SU-DHL-6 (cell line): ENCODE measurements around the gene ATP5F1E.

ENCODE experiments used
- H2AFZ ChIP-seq: fragments of 200-600 bp; sonication (generic); 2 replicates; pipeline ENCODE4 v1.6.1; 2014; ENCODE audit warnings: low read depth, mild to moderate bottlenecking, moderate library complexity, mixed read lengths, antibody characterized with exemption, low read length; ENCODE audit not compliant: severe bottlenecking
- H3F3A ChIP-seq: fragments of 200-600 bp; shearing (Covaris generic); 2 replicates; pipeline ENCODE4 v1.6.0; 2016; ENCODE audit warnings: antibody characterized with exemption, mild to moderate bottlenecking; ENCODE audit not compliant: insufficient read depth
- H3K27ac ChIP-seq: fragments of 200-600 bp; sonication (generic); 2 replicates; pipeline ENCODE4 v1.5.1; 2016; ENCODE audit warnings: low read depth, mild to moderate bottlenecking, low read length, moderate library complexity, mixed read lengths
- H3K27me3 ChIP-seq: fragments of 200-600 bp; sonication (generic), shearing (Covaris generic); 2 replicates; pipeline ENCODE4 v1.6.0; 2014; ENCODE audit warnings: mild to moderate bottlenecking, low read length
- H3K36me3 ChIP-seq: fragments of 200-600 bp; sonication (generic); 2 replicates; pipeline ENCODE4 v1.6.1; 2014; ENCODE audit warnings: mild to moderate bottlenecking, low read length, mixed read lengths
- H3K4me2 ChIP-seq: fragments of 300-600, 200-600 bp; shearing (Covaris generic), sonication (generic); 2 replicates; pipeline ENCODE4 v1.6.0; 2014; ENCODE audit warnings: low read length, low read depth, mild to moderate bottlenecking; ENCODE audit not compliant: poor library complexity, severe bottlenecking
- H3K4me3 ChIP-seq: fragments of 200-600 bp; sonication (generic); 2 replicates; pipeline ENCODE4 v1.5.1; 2014; ENCODE audit warnings: antibody characterized with exemption, low read length, mild to moderate bottlenecking, mixed read lengths; ENCODE audit not compliant: insufficient read depth, poor library complexity, severe bottlenecking
- H3K79me2 ChIP-seq: fragments of 200-600 bp; sonication (generic); 2 replicates; pipeline ENCODE4 v1.6.1; 2014; ENCODE audit warnings: mild to moderate bottlenecking, low read length, moderate library complexity; ENCODE audit not compliant: insufficient read depth
- H3K9ac ChIP-seq: fragments of 200-600 bp; sonication (generic); 2 replicates; pipeline ENCODE4 v1.7.0; 2014; ENCODE audit warnings: mild to moderate bottlenecking, low read length
- H3K9me2 ChIP-seq: fragments of 200-600 bp; sonication (generic); replicated peaks from 2 replicates; pipeline ENCODE4 v1.6.1; 2014; ENCODE audit warnings: low read length; ENCODE audit not compliant: insufficient read depth
- H3K9me3 ChIP-seq: fragments of 200-600 bp; sonication (generic); 2 replicates; pipeline ENCODE4 v1.6.1; 2014; ENCODE audit warnings: low read length, mixed read lengths; ENCODE audit not compliant: insufficient read depth
- H4K20me1 ChIP-seq: fragments of 200-600 bp; sonication (generic); 2 replicates; pipeline ENCODE4 v1.6.1; 2014; ENCODE audit warnings: low read depth, mild to moderate bottlenecking, antibody characterized with exemption, low read length, moderate library complexity, mixed read lengths
- EZH2phosphoT487 ChIP-seq: fragments of 200-600 bp; sonication (generic), shearing (Covaris generic); conservative IDR thresholded peaks from 2 replicates; pipeline ENCODE4 v1.6.1; 2018; ENCODE audit warnings: mild to moderate bottlenecking, antibody characterized with exemption, low read length, moderate library complexity, mixed read lengths
- TF ChIP-seq, protein P1 (sequence below): fragments of 200-600 bp; sonication (generic); IDR thresholded peaks from one replicate; pipeline ENCODE4 v1.5.1; 2017; ENCODE audit warnings: antibody characterized with exemption, mild to moderate bottlenecking, low read length, moderate library complexity; ENCODE audit not compliant: insufficient read depth, poor library complexity, severe bottlenecking

Gene ATP5F1E

DNA sequence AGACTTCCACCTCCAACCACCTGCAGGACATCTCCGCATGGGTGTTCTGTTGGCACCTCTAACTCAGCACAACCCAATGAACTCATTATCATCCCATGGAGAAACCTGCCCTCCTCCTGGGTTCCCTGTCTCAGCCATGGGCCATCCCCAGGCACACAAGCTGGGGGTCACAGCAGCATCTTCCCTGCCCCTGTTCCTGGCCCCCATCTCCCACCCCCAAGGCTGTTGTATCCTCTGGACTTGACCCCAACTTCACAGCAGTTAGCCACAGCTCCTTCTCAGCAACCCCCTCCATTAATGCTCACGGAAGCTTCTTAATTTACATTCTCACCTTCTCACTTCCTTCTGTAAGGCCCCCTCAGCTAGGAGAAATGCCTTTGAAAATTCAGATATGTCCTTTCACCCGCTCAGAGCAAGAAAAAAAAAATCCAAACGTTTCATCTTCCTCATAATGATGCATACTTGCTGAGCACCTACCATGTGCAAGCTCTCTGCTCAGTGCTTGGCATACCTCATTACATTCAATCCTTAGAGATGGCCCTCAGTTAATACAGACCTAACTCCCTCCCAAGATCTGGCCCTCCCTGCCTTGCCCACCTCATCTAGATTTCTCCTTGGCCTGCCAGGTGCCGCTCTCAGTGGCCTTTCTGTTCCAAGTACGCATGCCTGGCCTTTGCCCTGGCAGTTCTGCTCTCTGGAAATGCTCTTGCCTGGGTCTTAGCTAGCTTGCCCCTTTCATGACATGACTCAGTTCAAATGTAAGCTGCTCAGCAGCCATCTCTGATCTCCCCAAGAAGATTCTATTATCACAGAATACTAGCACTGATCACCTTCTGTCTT, 53.6 kb downstream of the ATP5F1E start:
- H3K9ac ChIP-seq, result no peak overlapping the region
- no peaks in the 10 kb centered on the region for H4K20me1 ChIP-seq
- H3K4me2 ChIP-seq, result no peak overlapping the region
- H3K4me3 ChIP-seq, result no peak overlapping the region
- H3K9me2 ChIP-seq, result no peaks in the 10 kb centered on the region
- H3K27ac ChIP-seq, result no peak overlapping the region
- peaks cover 8% of the 10 kb centered on the region; the same call in 1 of the 2 replicates for H3F3A ChIP-seq
- H3K36me3 ChIP-seq, result no peaks in the 10 kb centered on the region
- TF ChIP-seq, protein P1, sequence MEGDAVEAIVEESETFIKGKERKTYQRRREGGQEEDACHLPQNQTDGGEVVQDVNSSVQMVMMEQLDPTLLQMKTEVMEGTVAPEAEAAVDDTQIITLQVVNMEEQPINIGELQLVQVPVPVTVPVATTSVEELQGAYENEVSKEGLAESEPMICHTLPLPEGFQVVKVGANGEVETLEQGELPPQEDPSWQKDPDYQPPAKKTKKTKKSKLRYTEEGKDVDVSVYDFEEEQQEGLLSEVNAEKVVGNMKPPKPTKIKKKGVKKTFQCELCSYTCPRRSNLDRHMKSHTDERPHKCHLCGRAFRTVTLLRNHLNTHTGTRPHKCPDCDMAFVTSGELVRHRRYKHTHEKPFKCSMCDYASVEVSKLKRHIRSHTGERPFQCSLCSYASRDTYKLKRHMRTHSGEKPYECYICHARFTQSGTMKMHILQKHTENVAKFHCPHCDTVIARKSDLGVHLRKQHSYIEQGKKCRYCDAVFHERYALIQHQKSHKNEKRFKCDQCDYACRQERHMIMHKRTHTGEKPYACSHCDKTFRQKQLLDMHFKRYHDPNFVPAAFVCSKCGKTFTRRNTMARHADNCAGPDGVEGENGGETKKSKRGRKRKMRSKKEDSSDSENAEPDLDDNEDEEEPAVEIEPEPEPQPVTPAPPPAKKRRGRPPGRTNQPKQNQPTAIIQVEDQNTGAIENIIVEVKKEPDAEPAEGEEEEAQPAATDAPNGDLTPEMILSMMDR, result no peak
- no peak for TF ChIP-seq EZH2phosphoT487
- no peaks in the 10 kb centered on the region for H3K27me3 ChIP-seq
- no peaks in the 10 kb centered on the region for H3K9me3 ChIP-seq
- no peak overlapping the region for H2AFZ ChIP-seq
- peaks cover 22% of the 10 kb centered on the region for H3K79me2 ChIP-seq

DNA sequence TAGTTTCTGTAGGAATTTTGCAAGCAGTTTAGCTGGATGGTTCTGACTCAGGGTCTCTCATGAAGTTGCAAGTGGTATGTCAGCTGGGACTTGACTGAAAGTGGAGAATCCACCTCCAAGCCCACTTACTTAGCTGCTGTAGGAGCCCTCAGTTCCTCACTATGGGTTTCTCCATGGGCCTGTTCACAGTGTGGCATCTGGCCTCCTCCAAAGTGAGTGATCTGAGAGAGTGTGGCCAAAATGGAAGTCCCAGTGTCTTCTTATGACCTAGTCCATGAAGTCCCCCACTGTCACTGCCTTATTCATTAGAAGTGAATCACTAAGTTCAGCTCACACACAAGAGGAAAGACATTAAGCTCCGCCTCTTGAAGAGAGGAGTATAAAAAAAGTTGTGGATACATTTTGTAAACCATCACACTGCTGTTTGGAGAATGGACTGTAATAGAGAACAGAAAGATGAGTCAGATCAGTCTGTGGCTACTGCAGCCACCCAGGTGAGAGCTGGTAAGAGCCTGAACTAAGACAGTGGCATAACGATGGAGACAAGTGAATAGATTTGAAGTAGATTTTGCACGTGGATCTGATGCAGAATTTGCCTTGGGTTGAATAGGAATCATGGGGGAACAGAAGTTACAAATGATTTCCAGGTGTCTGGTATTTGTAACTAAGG, 55.9 kb downstream of the ATP5F1E start:
- no peak overlapping the region for H3K4me2 ChIP-seq
- no peaks in the 10 kb centered on the region for H3K9me2 ChIP-seq
- no peaks in the 10 kb centered on the region for H3K27me3 ChIP-seq
- TF ChIP-seq EZH2phosphoT487, result no peak
- TF ChIP-seq, protein P1, result no peak
- no peak overlapping the region for H2AFZ ChIP-seq
- H4K20me1 ChIP-seq, result no peaks in the 10 kb centered on the region
- H3K79me2 ChIP-seq, result no peaks in the 10 kb centered on the region
- peaks cover 8% of the 10 kb centered on the region; the same call in 1 of the 2 replicates for H3F3A ChIP-seq
- no peak overlapping the region for H3K4me3 ChIP-seq
- no peak overlapping the region for H3K9ac ChIP-seq
- no peaks in the 10 kb centered on the region for H3K9me3 ChIP-seq
- H3K27ac ChIP-seq, result no peak overlapping the region
- H3K36me3 ChIP-seq, result no peaks in the 10 kb centered on the region
